ENCODE results near the gene EXOSC7.

DNA sequence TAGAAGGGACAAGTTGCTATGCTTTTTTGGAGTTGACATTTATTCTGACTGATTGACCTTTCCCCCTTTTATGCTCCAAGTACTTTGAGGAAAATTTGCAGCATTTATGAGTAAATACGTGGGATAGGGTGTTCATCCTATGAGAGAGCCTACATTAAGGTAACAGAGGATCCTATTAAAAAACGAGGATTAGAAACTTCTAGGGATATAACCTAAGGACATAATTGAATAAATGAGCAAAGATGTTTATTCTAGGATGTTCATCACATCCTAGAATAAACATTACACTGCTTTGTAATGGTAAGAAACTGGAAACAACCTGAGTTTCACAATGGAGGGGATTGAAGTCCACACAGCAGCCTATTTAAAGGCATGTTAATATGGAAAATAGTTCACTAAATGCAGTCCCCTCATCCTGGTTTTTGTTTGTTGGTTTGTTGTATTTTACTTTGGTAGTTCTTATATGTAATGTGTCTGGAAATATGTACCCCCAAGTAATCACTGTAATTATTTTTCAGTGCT is 26.2 kb downstream of the EXOSC7 start:
- TF ChIP-seq YY1 (IDR thresholded peaks at IDR 0.05; ENCODE audit: insufficient read depth, insufficient read length) (no peak), ZNF274 (IDR thresholded peaks at IDR 0.05; ENCODE audit: low read depth, low read length) (no peak)
